H1 (cell line): ENCODE data around the gene LRP8. TPM values are rescaled to one million over a fixed set of nuclear protein-coding genes. Genes with fewer than 3 reads are reported as not detected.

Experiments
- CTCF ChIA-PET: fragments of 300-600 bp; sonication (Branson Sonifier 250); formaldehyde crosslinking; loops from one replicate; lab custom pipeline; 2021; ENCODE audit not compliant: partially characterized antibody; lab: Charles Lee
- POLR2A ChIA-PET: fragments of 300-600 bp; sonication (Branson Sonifier 250); formaldehyde crosslinking; loops from one replicate; lab custom pipeline; 2021; ENCODE audit warnings: inconsistent platforms; ENCODE audit not compliant: partially characterized antibody; lab: Charles Lee
- DNase-seq, 2 experiments: peaks; one replicate each; pipeline versions ENCODE4 v3.0.0 to v3.0.0-alpha.2; 2010 to 2022; ENCODE audit warnings: low spot score in 2 of 2, low read depth in 1 of 2, mixed read lengths in 1 of 2
- FAIRE-seq: peaks from 2 replicates; lab custom pipeline; 2011; peaks lifted over from hg19 to GRCh38; lab: Jason Lieb, UNC
- H2AFZ ChIP-seq: 2 replicates; pipeline ENCODE4 v1.8.1; 2012; ENCODE audit warnings: low read length, inconsistent platforms
- H2AK5ac ChIP-seq: 2 replicates; pipeline ENCODE4 v1.6.1; 2013; ENCODE audit warnings: low read depth, low read length
- H2BK120ac ChIP-seq: replicated peaks from 2 replicates; pipeline ENCODE3; 2013; ENCODE audit warnings: low read depth, low read length, inconsistent platforms
- H2BK12ac ChIP-seq: 2 replicates; pipeline ENCODE4 v1.6.1; 2013; ENCODE audit warnings: low read depth, low read length
- H2BK15ac ChIP-seq: 2 replicates; pipeline ENCODE4 v1.6.1; 2013; ENCODE audit warnings: low read length
- H2BK20ac ChIP-seq: 2 replicates; pipeline ENCODE4 v1.6.1; 2013; ENCODE audit warnings: low read length
- H2BK5ac ChIP-seq: 2 replicates; pipeline ENCODE4 v1.6.1; 2013; ENCODE audit warnings: low read depth, low read length
- H3K14ac ChIP-seq: 2 replicates; pipeline ENCODE4 v1.6.1; 2013; ENCODE audit warnings: inconsistent platforms; ENCODE audit not compliant: insufficient read length
- H3K18ac ChIP-seq: 2 replicates; pipeline ENCODE4 v1.6.1; 2013; ENCODE audit warnings: low read length; ENCODE audit errors: extremely low read depth
- H3K23ac ChIP-seq: 2 replicates; pipeline ENCODE4 v1.6.1; 2013; ENCODE audit warnings: inconsistent platforms; ENCODE audit not compliant: insufficient read length
- H3K23me2 ChIP-seq: 2 replicates; pipeline ENCODE4 v1.6.1; 2013; ENCODE audit warnings: low read depth, low read length
- H3K27ac ChIP-seq: 2 replicates; pipeline ENCODE4 v1.6.1; 2011; ENCODE audit warnings: low read depth, low read length, inconsistent platforms
- H3K27me3 ChIP-seq, 4 experiments: replicated peaks in 1 of 4; 1 replicate in 1 of 4; 2 replicates in 3 of 4; pipeline versions ENCODE4 v1.6.1 to v1.8.1; 2011 to 2013; ENCODE audit warnings: low read length in 3 of 4, mild to moderate bottlenecking in 3 of 4, inconsistent platforms in 2 of 4, mixed read lengths in 2 of 4, moderate library complexity in 1 of 4; ENCODE audit not compliant: control insufficient read depth in 3 of 4, insufficient read depth in 3 of 4; ENCODE audit errors: extremely low read depth in 1 of 4
- H3K36me3 ChIP-seq, 4 experiments: 2 replicates each; pipeline versions ENCODE4 v1.6.1 to v1.8.1; 2011 to 2013; ENCODE audit warnings: mild to moderate bottlenecking in 4 of 4, low read length in 3 of 4, moderate library complexity in 2 of 4, control low read depth in 1 of 4, inconsistent platforms in 1 of 4; ENCODE audit not compliant: insufficient read depth in 4 of 4, control insufficient read depth in 2 of 4
- H3K4ac ChIP-seq: replicated peaks from 2 replicates; pipeline ENCODE3; 2013; ENCODE audit warnings: low read length, low read depth, mixed read lengths, inconsistent platforms; ENCODE audit not compliant: insufficient read length
- H3K4me1 ChIP-seq, 4 experiments: replicated peaks in 1 of 4; 1 replicate in 1 of 4; 2 replicates in 3 of 4; pipeline versions ENCODE4 v1.6.1 to v1.8.1; 2011 to 2013; ENCODE audit warnings: low read length in 3 of 4, inconsistent platforms in 2 of 4, mixed read lengths in 1 of 4; ENCODE audit not compliant: insufficient read depth in 4 of 4, control insufficient read depth in 3 of 4
- H3K4me2 ChIP-seq, 2 experiments: 2 replicates each; pipeline versions ENCODE4 v1.6.1 to v1.8.1; 2011 to 2013; ENCODE audit warnings: low read depth in 2 of 2, low read length in 2 of 2, control low read depth in 1 of 2, inconsistent platforms in 1 of 2, mild to moderate bottlenecking in 1 of 2; ENCODE audit not compliant: insufficient read depth in 1 of 2
- H3K4me3 ChIP-seq, 4 experiments: fragments of 200-600, 300-600 bp in 1 of 4; sonication (generic), shearing (Covaris generic), sonication (Bioruptor Twin) in 1 of 4; 2 replicates each; pipeline versions ENCODE4 v1.5.1 to v1.8.1; 2011 to 2016; ENCODE audit warnings: low read length in 4 of 4, low read depth in 3 of 4, control low read depth in 2 of 4, inconsistent platforms in 2 of 4, mild to moderate bottlenecking in 2 of 4, mixed read lengths in 1 of 4, moderate library complexity in 1 of 4; ENCODE audit not compliant: insufficient read depth in 2 of 4; ENCODE audit errors: extremely low read depth in 1 of 4
- H3K56ac ChIP-seq: replicated peaks from 2 replicates; pipeline ENCODE3; 2013; ENCODE audit warnings: low read depth, mild to moderate bottlenecking, mixed read lengths, low read length, inconsistent platforms; ENCODE audit not compliant: insufficient read length
- H3K79me1 ChIP-seq: 2 replicates; pipeline ENCODE4 v1.6.1; 2013; ENCODE audit warnings: low read depth, low read length, control low read depth
- H3K79me2 ChIP-seq, 2 experiments: 2 replicates each; pipeline versions ENCODE4 v1.6.1 to v1.8.1; 2012 to 2013; ENCODE audit warnings: low read length in 2 of 2, mild to moderate bottlenecking in 2 of 2, inconsistent platforms in 1 of 2; ENCODE audit not compliant: insufficient read depth in 2 of 2, control insufficient read depth in 1 of 2
- H3K9ac ChIP-seq, 4 experiments: replicated peaks in 1 of 4; 1 replicate in 1 of 4; 2 replicates in 3 of 4; pipeline versions ENCODE4 v1.6.1 to v1.8.1; 2011 to 2013; ENCODE audit warnings: low read depth in 3 of 4, low read length in 3 of 4, control low read depth in 2 of 4, mild to moderate bottlenecking in 2 of 4, moderate library complexity in 2 of 4, inconsistent platforms in 1 of 4; ENCODE audit errors: extremely low read depth in 1 of 4
- H3K9me3 ChIP-seq, 2 experiments: 2 replicates each; pipeline versions ENCODE4 v1.6.1 to v1.8.1; 2012 to 2013; ENCODE audit warnings: mild to moderate bottlenecking in 2 of 2, moderate library complexity in 2 of 2, control low read depth in 1 of 2, inconsistent platforms in 1 of 2, low read depth in 1 of 2, low read length in 1 of 2, mixed read lengths in 1 of 2; ENCODE audit not compliant: insufficient read depth in 2 of 2
- H4K20me1 ChIP-seq, 2 experiments: replicated peaks in 1 of 2; 2 replicates each; pipeline versions ENCODE3 to v1.8.1; 2011 to 2013; ENCODE audit warnings: inconsistent platforms in 2 of 2, low read length in 2 of 2, mild to moderate bottlenecking in 1 of 2; ENCODE audit not compliant: insufficient read depth in 2 of 2, control insufficient read depth in 1 of 2
- H4K5ac ChIP-seq: 2 replicates; pipeline ENCODE4 v1.6.1; 2013; ENCODE audit warnings: low read length, low read depth, mixed read lengths, inconsistent platforms; ENCODE audit not compliant: insufficient read length
- H4K8ac ChIP-seq: 2 replicates; pipeline ENCODE4 v1.8.0; 2013; ENCODE audit warnings: mild to moderate bottlenecking, moderate library complexity, low read length, inconsistent platforms; ENCODE audit not compliant: insufficient read depth; ENCODE audit errors: extremely low read depth
- H4K91ac ChIP-seq: replicated peaks from 2 replicates; pipeline ENCODE3; 2013; ENCODE audit warnings: low read length, mixed read lengths, inconsistent platforms; ENCODE audit not compliant: insufficient read length
- CEBPB ChIP-seq: IDR thresholded peaks from 2 replicates; pipeline ENCODE4 v1.6.1; 2012; ENCODE audit warnings: low read depth, low read length
- GTF2F1 ChIP-seq: IDR thresholded peaks from 2 replicates; pipeline ENCODE4 v1.6.1; 2012; ENCODE audit warnings: low read depth, low read length, improper control_type of control experiment, borderline replicate concordance
- PHF8 ChIP-seq: fragments of 200-600 bp; sonication (generic); conservative IDR thresholded peaks from 2 replicates; pipeline ENCODE4 v1.7.1; 2012; ENCODE audit warnings: low read depth, mild to moderate bottlenecking, inconsistent platforms, low read length, moderate library complexity
- SIN3A ChIP-seq, 2 experiments: IDR thresholded peaks in 1 of 2; conservative IDR thresholded peaks in 1 of 2; 2 replicates each; pipeline ENCODE4 v1.6.1; 2011 to 2012; ENCODE audit warnings: low read length in 2 of 2, improper control_type of control experiment in 1 of 2, low read depth in 1 of 2, mild to moderate bottlenecking in 1 of 2
- SUZ12 ChIP-seq: fragments of 200-600 bp; sonication (generic); IDR thresholded peaks from 2 replicates; pipeline ENCODE4 v1.6.1; 2012; ENCODE audit warnings: mild to moderate bottlenecking, inconsistent platforms, low read length, moderate library complexity, mixed read lengths
- TAF1 ChIP-seq: IDR thresholded peaks from 2 replicates; pipeline ENCODE4 v1.6.1; 2011; ENCODE audit warnings: mild to moderate bottlenecking, low read depth, low read length
- TAF7 ChIP-seq: optimal IDR thresholded peaks from 2 replicates; pipeline ENCODE3; 2011; ENCODE audit warnings: low read depth, mild to moderate bottlenecking, inconsistent platforms, low read length, moderate library complexity, borderline replicate concordance
- whole genome bisulfite sequencing, 2 experiments: shearing (Covaris generic) in 1 of 2; methylation state at CpG; one replicate each; pipeline versions ENCODE4 v1.1.6 to v1.1.7; 2013 to 2015; ENCODE audit warnings: low lambda C conversion rate in 2 of 2, mixed read lengths in 2 of 2, inconsistent platforms in 1 of 2, low coverage in 1 of 2, missing lambda C conversion rate in 1 of 2; ENCODE audit not compliant: insufficient replicate concordance in 2 of 2, insufficient coverage in 1 of 2, insufficient read length in 1 of 2; ENCODE audit errors: extremely low coverage in 1 of 2, missing lambda C conversion rate in 1 of 2; 5-methylcytosine and 5-hydroxymethylcytosine counted together
- long read RNA-seq, 2 experiments: library from RNA in 1 of 2; library from capped mRNA in 1 of 2; stranded (forward); transcript quantifications; one replicate each; pipeline ENCODE4 v2.0.0, GENCODE V29; 2021; ENCODE audit warnings: inconsistent platforms in 1 of 2
- polyA minus RNA-seq, 3 experiments: library from RNA; depleted of rRNA, polyadenylated mRNA; stranded (reverse); fragments of >200 nt; gene quantifications; 1 replicate in 2 of 3; 2 replicates in 1 of 3; pipeline ENCODE4 v1.2.3, GENCODE V29; 2011
- polyA plus RNA-seq, 7 experiments: library from polyadenylated mRNA; depleted of rRNA in 3 of 7; stranded (reverse) in 5 of 7; unstranded in 2 of 7; fragments of >200 nt in 5 of 7; fragments of 200-250 nt in 2 of 7; gene quantifications; 1 replicate in 5 of 7; 2 replicates in 1 of 7; 4 replicates in 1 of 7; pipeline versions ENCODE4 v1.2.1 to v1.2.3, GENCODE V29; 2011 to 2013; ENCODE audit warnings: missing spikeins in 2 of 7, mixed read lengths in 2 of 7
- total RNA-seq: library from RNA; stranded (reverse); fragmentation: NEBNext Ultra II Directional; extraction: Animal tissue kit (Norgen Biotek cat#: 25700); gene quantifications from 2 replicates; pipeline ENCODE4 v1.2.1, GENCODE V29; 2021
- TF ChIP-seq, protein P1 (sequence below): IDR thresholded peaks from 2 replicates; pipeline ENCODE4 v1.6.1; 2012; ENCODE audit warnings: inconsistent platforms

The LRP8 gene
- 66.4 and 68.1 TPM in 2 replicates for total RNA-seq
- polyA plus RNA-seq (2011; rRNA removed), result 63.2 and 74.6 TPM in 2 replicates
- polyA plus RNA-seq (2011; cell fraction: cytosol; rRNA removed), result 70.8 TPM
- 254 TPM for polyA plus RNA-seq (2011; cell fraction: nucleus; rRNA removed)
- polyA plus RNA-seq (2012, experiment 1 of 2), result 37.5 to 52.4 TPM (median 44.7 TPM) in 4 replicates
- 7.8 TPM for polyA plus RNA-seq (2012, experiment 2 of 2)
- 62.6 TPM for polyA plus RNA-seq (2013, experiment 1 of 2)
- 67.6 TPM for polyA plus RNA-seq (2013, experiment 2 of 2)
- 214 and 223 TPM in 2 replicates for polyA minus RNA-seq (2011; rRNA and poly(A)+ RNA removed)
- polyA minus RNA-seq (2011; cell fraction: cytosol; rRNA and poly(A)+ RNA removed), result 69.7 TPM
- 139 TPM for polyA minus RNA-seq (2011; cell fraction: nucleus; rRNA and poly(A)+ RNA removed)
- long read RNA-seq, experiment 1, partial matches to known transcripts, result 20 of 34 reads
- long read RNA-seq, experiment 1, other reads (novel, unspliced or antisense), result 14 of 34 reads
- long read RNA-seq, experiment 2, partial matches to known transcripts, result 4 of 9 reads
- long read RNA-seq, experiment 2, other reads (novel, unspliced or antisense), result 5 of 9 reads

- 0 out of 2 replicates have a peak within 1 kb of the TSS, but pooled peaks have one; percentile 39 for H2BK12ac ChIP-seq
- peaks cover 13 to 27% of the 10 kb centered on the region in 2 experiments for H3K79me2 ChIP-seq
- H3K14ac ChIP-seq, result no peak within 1 kb of the TSS
- peak within 1 kb of the TSS; percentile 92 for H2BK15ac ChIP-seq
- H3K79me1 ChIP-seq, result peaks cover 13% of the 10 kb centered on the region
- H3K27me3 ChIP-seq, result no peaks in the 10 kb centered on the region; a peak in 1 of 7 replicates
- peak in 1 of 2 experiments; percentile 82 for DNase-seq
- H3K23ac ChIP-seq, result no peak within 1 kb of the TSS
- no peak within 1 kb of the TSS; the same call in 1 of the 2 replicates for H2BK20ac ChIP-seq
- H3K56ac ChIP-seq, result peak within 1 kb of the TSS; percentile 98
- peaks cover 16% of the 10 kb centered on the region for H3K23me2 ChIP-seq
- FAIRE-seq, result no peak
- H3K9me3 ChIP-seq, result no peaks in the 10 kb centered on the region
- POLR2A ChIA-PET, result no interaction called here
- H3K4me2 ChIP-seq, result peak within 1 kb of the TSS; percentile 91 to 98
- H4K20me1 ChIP-seq, result peaks cover 5 to 9% of the 10 kb centered on the region in 2 experiments
- CTCF ChIA-PET, result interaction anchor here (1.1 kb wide), 1 partner anchor 65 kb away, joined by 4 read pairs; no protein-coding TSS in a partner anchor
- peak within 1 kb of the TSS; percentile 99 for H3K18ac ChIP-seq
- H4K8ac ChIP-seq, result peak within 1 kb of the TSS; percentile 92
- H3K9ac ChIP-seq, result peak within 1 kb of the TSS; percentile 78 to 84 (median 82)
- H3K4me3 ChIP-seq, result peak within 1 kb of the TSS; percentile 74 to 87 (median 80)
- peaks cover 4 to 15% (median 9%) of the 10 kb centered on the region in 4 experiments for H3K4me1 ChIP-seq
- H2AFZ ChIP-seq, result peak within 1 kb of the TSS; percentile 71; the same call in 1 of the 2 replicates
- H2AK5ac ChIP-seq, result peak within 1 kb of the TSS; percentile 56; the same call in 1 of the 2 replicates
- WGBS, 2 experiments, result 2% methylated on average over 15 of the region's 47 CpGs; no CpG with 5 or more reads in 1 of the 2 experiments
- peak within 1 kb of the TSS; percentile 99 for H2BK5ac ChIP-seq
- peaks cover 11 to 21% (median 14%) of the 10 kb centered on the region in 4 experiments; a peak in 7 of 8 replicates for H3K36me3 ChIP-seq
- H2BK120ac ChIP-seq, result no peak within 1 kb of the TSS
- H4K91ac ChIP-seq, result peak within 1 kb of the TSS; percentile 99
- peak within 1 kb of the TSS; percentile 78; the same call in 1 of the 2 replicates for H3K27ac ChIP-seq
- H4K5ac ChIP-seq, result peak within 1 kb of the TSS; percentile 93
- peak within 1 kb of the TSS; percentile 95 for H3K4ac ChIP-seq
- TF ChIP-seq SUZ12 (no peak), SIN3A (conservative IDR thresholded peaks at IDR 0.05 in 1 of 2, IDR thresholded peaks at IDR 0.05 in 1 of 2; ENCODE audit: low read depth in 1 of 2, low read length in 2 of 2) (peak in 1 of 2 experiments; percentile 62; a peak in 2 of 4 replicates), PHF8 (0 out of 2 replicates have a peak, but pooled peaks have one; percentile 18), CEBPB (no peak), TAF7 (no peak), TAF1 (0 out of 2 replicates have a peak, but pooled peaks have one; percentile 44), GTF2F1 (no peak)
- TF ChIP-seq, protein P1, sequence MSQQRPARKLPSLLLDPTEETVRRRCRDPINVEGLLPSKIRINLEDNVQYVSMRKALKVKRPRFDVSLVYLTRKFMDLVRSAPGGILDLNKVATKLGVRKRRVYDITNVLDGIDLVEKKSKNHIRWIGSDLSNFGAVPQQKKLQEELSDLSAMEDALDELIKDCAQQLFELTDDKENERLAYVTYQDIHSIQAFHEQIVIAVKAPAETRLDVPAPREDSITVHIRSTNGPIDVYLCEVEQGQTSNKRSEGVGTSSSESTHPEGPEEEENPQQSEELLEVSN, result 0 out of 2 replicates have a peak, but pooled peaks have one; percentile 35
Measured at GRCh38 chr1:53328009-53328461, at the start of gene LRP8. TSS of gene LRP8 (minus strand) at chr1:53328070. CDS start at chr1:53327912, 158 bp downstream.
